HepG2 (cell line): ENCODE measurements around the gene CMPK2. TPM values are rescaled to one million over a fixed set of nuclear protein-coding genes. Genes with fewer than 3 reads are reported as not detected.
"Not testable (repeated sequence)": the region's sequence is repeated elsewhere in the genome, so short reads cannot be mapped to it uniquely, and the experiment has no call there.

Experiments used
- ATAC-seq: fragments of 200-7000 bp; cut with Tn5 transposase; 3 replicates; pipeline ENCODE4 v1.9.1; 2020; ENCODE audit warnings: mild to moderate bottlenecking, moderate library complexity
- BruUV-seq: library from RNA; stranded (reverse); fragments of 400-500 nt; replicated peaks from 2 replicates; lab custom pipeline; 2021; lab: Mats Ljungman, UMichigan
- CTCF ChIA-PET: fragments of 300-600 bp; formaldehyde crosslinking; extraction: SDS; loops from one replicate; lab custom pipeline; 2021; ENCODE audit warnings: low total read pairs, inconsistent platforms, low intra/inter-chr PET ratio; lab: Yijun Ruan, JAX
- POLR2A ChIA-PET: fragments of 350-600 bp; sonication (Branson Sonifier 250); formaldehyde crosslinking; loops from one replicate; lab custom pipeline; 2020; ENCODE audit warnings: antibody characterized with exemption, inconsistent platforms; lab: Yijun Ruan, JAX
- DNase-seq: peaks from one replicate; pipeline ENCODE4 v3.0.0-alpha.2; 2015; ENCODE audit warnings: low spot score
- FAIRE-seq: peaks from 3 replicates; lab custom pipeline; 2011; peaks lifted over from hg19 to GRCh38; lab: Jason Lieb, UNC
- H2AFZ ChIP-seq: one replicate; pipeline ENCODE4 v1.6.1; 2011; ENCODE audit warnings: low read length, inconsistent platforms
- H3K27ac ChIP-seq: fragments of 300-600 bp; 3 replicates; pipeline ENCODE4 v1.8.0; 2011; ENCODE audit warnings: mixed run types, mild to moderate bottlenecking, mixed read lengths, low read length, inconsistent platforms; ENCODE audit not compliant: insufficient read depth; ENCODE audit errors: extremely low read length
- H3K27me3 ChIP-seq, 2 experiments: fragments of 200-600 bp in 1 of 2; 2 replicates in 1 of 2; 3 replicates in 1 of 2; pipeline versions ENCODE4 v1.6.0 to v1.8.0; 2011; ENCODE audit warnings: low read length in 2 of 2, mild to moderate bottlenecking in 2 of 2, moderate library complexity in 2 of 2, inconsistent platforms in 1 of 2; ENCODE audit not compliant: insufficient read depth in 2 of 2, control insufficient read depth in 1 of 2
- H3K36me3 ChIP-seq, 2 experiments: fragments of 200-600 bp in 1 of 2; replicated peaks in 1 of 2; 2 replicates in 1 of 2; 3 replicates in 1 of 2; pipeline versions ENCODE4 v1.5.1 to v1.8.0; 2011; ENCODE audit warnings: low read length in 2 of 2, inconsistent platforms in 1 of 2; ENCODE audit not compliant: insufficient read depth in 2 of 2, control insufficient read depth in 1 of 2
- H3K4me1 ChIP-seq: 2 replicates; pipeline ENCODE4 v1.5.1; 2012; ENCODE audit warnings: low read length, inconsistent platforms; ENCODE audit not compliant: insufficient read depth
- H3K4me2 ChIP-seq: 2 replicates; pipeline ENCODE4 v1.6.0; 2011; ENCODE audit warnings: low read depth, low read length, inconsistent platforms
- H3K4me3 ChIP-seq, 3 experiments: fragments of 200-600 bp in 1 of 3; sonication (generic), shearing (Covaris generic) in 1 of 3; replicated peaks in 1 of 3; 2 replicates each; pipeline ENCODE4 v1.5.1; 2011 to 2016; ENCODE audit warnings: low read length in 3 of 3, inconsistent platforms in 2 of 3, low read depth in 2 of 3, mild to moderate bottlenecking in 2 of 3, control low read depth in 1 of 3, mixed read lengths in 1 of 3; ENCODE audit not compliant: insufficient read depth in 1 of 3
- H3K79me2 ChIP-seq: one replicate; pipeline ENCODE4 v1.6.1; 2011; ENCODE audit warnings: low read length, inconsistent platforms; ENCODE audit not compliant: insufficient read depth
- H3K9ac ChIP-seq: 2 replicates; pipeline ENCODE4 v1.6.0; 2011; ENCODE audit warnings: mild to moderate bottlenecking, low read depth, low read length, inconsistent platforms; ENCODE audit not compliant: insufficient read depth
- H3K9me3 ChIP-seq: 2 replicates; pipeline ENCODE4 v1.5.1; 2012; ENCODE audit warnings: mild to moderate bottlenecking, low read length
- H4K20me1 ChIP-seq: 2 replicates; pipeline ENCODE4 v1.6.0; 2011; ENCODE audit warnings: inconsistent platforms, mild to moderate bottlenecking, low read length, moderate library complexity; ENCODE audit not compliant: insufficient read depth
- ARNTL ChIP-seq: sonication (generic); formaldehyde crosslinking; IDR thresholded peaks from 2 replicates; pipeline ENCODE4 v1.4.0; 2020; ENCODE audit warnings: mild to moderate bottlenecking, missing genetic modification reagents
- PHF20 ChIP-seq: sonication (generic); formaldehyde crosslinking; IDR thresholded peaks from 2 replicates; pipeline ENCODE4 v1.5.0; 2020; ENCODE audit warnings: mild to moderate bottlenecking, missing genetic modification reagents
- ZNF230 ChIP-seq: sonication (generic); formaldehyde crosslinking; IDR thresholded peaks from 2 replicates; pipeline ENCODE4 v1.4.0; 2020; ENCODE audit warnings: mild to moderate bottlenecking, missing genetic modification reagents
- WGBS: methylation state at CpG from one replicate; pipeline ENCODE4 v1.1.6; 2017; ENCODE audit warnings: low lambda C conversion rate; 5-methylcytosine and 5-hydroxymethylcytosine counted together
- in situ Hi-C: cut with HindIII; loops from 2 replicates; pipeline ENCODE4 v1.10.0; 2017; ENCODE audit warnings: low pct_unique_long_range_greater_than_20kb; ENCODE audit not compliant: extremely low pct_ligation_motif_present
- intact Hi-C: fragments of 100-400 bp; cut with micrococcal nuclease; formaldehyde crosslinking; loops from one replicate; pipeline ENCODE4 v1.10.0; 2022; ENCODE audit not compliant: unreplicated experiment
- polyA plus RNA-seq, 8 experiments: library from polyadenylated mRNA; depleted of rRNA in 3 of 8; stranded (reverse) in 7 of 8; unstranded in 1 of 8; fragments of >200 nt; fragmentation: Illumina TruSeq in 4 of 8; extraction: Trizol in 4 of 8; gene quantifications; 2 replicates each; pipeline versions ENCODE4 v1.2.1 to v1.2.3, GENCODE V29; 2011 to 2016; ENCODE audit warnings: low read depth in 4 of 8, missing spikeins in 1 of 8, mixed read lengths in 1 of 8; ENCODE audit not compliant: insufficient read depth in 1 of 8
- total RNA-seq, 5 experiments: library from RNA; depleted of rRNA; stranded (reverse); fragments of >200 nt; fragmentation: Illumina TruSeq; extraction: Trizol; gene quantifications; 2 replicates each; pipeline ENCODE4 v1.2.3, GENCODE V29; 2016; ENCODE audit warnings: low read depth in 1 of 5
- TF ChIP-seq, protein P1 (sequence below): IDR thresholded peaks from 2 replicates; pipeline ENCODE4 v1.6.1; 2016; ENCODE audit warnings: control low read depth

The CMPK2 gene
- total and polyA plus RNA-seq, 2 of the 13 experiments (the other 11 are each of a cell fraction or from before 2014, with no cell fraction given) = 0.04 to 1.0 TPM

GRCh38 chr2:6860296-6860695 is 5.4 kb downstream of the CMPK2 start:
- no peak for DNase-seq
- H3K9ac ChIP-seq = no peak overlapping the region
- H4K20me1 ChIP-seq = no peaks in the 10 kb centered on the region
- H3K9me3 ChIP-seq = peaks cover 29% of the 10 kb centered on the region
- H3K4me2 ChIP-seq = no peak overlapping the region
- WGBS = 33% methylated on average over 3 of the region's 3 CpGs
- CTCF ChIA-PET = no interaction called here
- POLR2A ChIA-PET = no interaction called here
- H3K27ac ChIP-seq = no peak overlapping the region
- ATAC-seq = no peak
- intact Hi-C loops (no loop called here), in situ Hi-C loops (no loop called here)
- peaks cover 11% of the 10 kb centered on the region for H3K4me1 ChIP-seq
- no TSS peak for BruUV-seq
- no peak overlapping the region for H3K4me3 ChIP-seq
- no peak for FAIRE-seq
- H3K79me2 ChIP-seq = no peaks in the 10 kb centered on the region
- H2AFZ ChIP-seq = no peak overlapping the region
- TF ChIP-seq ARNTL = no peak
- TF ChIP-seq ZNF230 = no peak
- TF ChIP-seq, protein P1, sequence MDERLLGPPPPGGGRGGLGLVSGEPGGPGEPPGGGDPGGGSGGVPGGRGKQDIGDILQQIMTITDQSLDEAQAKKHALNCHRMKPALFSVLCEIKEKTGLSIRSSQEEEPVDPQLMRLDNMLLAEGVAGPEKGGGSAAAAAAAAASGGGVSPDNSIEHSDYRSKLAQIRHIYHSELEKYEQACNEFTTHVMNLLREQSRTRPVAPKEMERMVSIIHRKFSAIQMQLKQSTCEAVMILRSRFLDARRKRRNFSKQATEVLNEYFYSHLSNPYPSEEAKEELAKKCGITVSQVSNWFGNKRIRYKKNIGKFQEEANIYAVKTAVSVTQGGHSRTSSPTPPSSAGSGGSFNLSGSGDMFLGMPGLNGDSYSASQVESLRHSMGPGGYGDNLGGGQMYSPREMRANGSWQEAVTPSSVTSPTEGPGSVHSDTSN (CRISPR knock-in tag) = no peak
- TF ChIP-seq PHF20 (CRISPR knock-in tag) = no peak
- H3K27me3 ChIP-seq = peaks cover 0 to 14% of the 10 kb centered on the region in 2 experiments; a peak in 3 of 5 replicates
- H3K36me3 ChIP-seq = no peaks in the 10 kb centered on the region

GRCh38 chr2:6858466-6859027 is 7.2 kb downstream of the CMPK2 start:
- WGBS = 25% methylated on average over 4 of the region's 4 CpGs
- CTCF ChIA-PET, FAIRE-seq: not testable (repeated sequence)

More at GRCh38 chr2:6858466-6859027, 7.2 kb downstream of the CMPK2 start:
- BruUV-seq, in situ Hi-C loops, DNase-seq, POLR2A ChIA-PET, H3K9ac ChIP-seq, ATAC-seq, H3K27ac ChIP-seq, H2AFZ ChIP-seq, H3K4me1 ChIP-seq, H3K79me2 ChIP-seq, H3K36me3 ChIP-seq, H3K4me2 ChIP-seq, intact Hi-C loops, H3K4me3 ChIP-seq, H4K20me1 ChIP-seq, H3K27me3 ChIP-seq: not testable (repeated sequence)
- peaks cover 29% of the 10 kb centered on the region for H3K9me3 ChIP-seq
